Measurements from ENCODE around the gene GTPBP4. TPM values are rescaled to one million over a fixed set of nuclear protein-coding genes. Genes with fewer than 3 reads are reported as not detected.

The GTPBP4 gene
- total and polyA plus RNA-seq, 9 donors: 29.0 to 55.1 (median 47.3) TPM

- peak overlapping the region; percentile 99 for H3K4me3 ChIP-seq (ENCODE audit: low read length)
- 38% methylated on average over 6 of the region's 14 CpGs for WGBS (ENCODE audit: insufficient coverage)
- peak overlapping the region; percentile 96 for H3K27ac ChIP-seq (ENCODE audit: low read length)
- H3K4me1 ChIP-seq (ENCODE audit: control insufficient read depth, insufficient read depth, low read length): peaks cover 17% of the 10 kb centered on the region
- no peaks in the 10 kb centered on the region for H3K9me3 ChIP-seq (replicated peaks; ENCODE audit: control insufficient read depth, low read depth, low read length)
- H3K36me3 ChIP-seq (ENCODE audit: control insufficient read depth, insufficient read depth, low read length): peaks cover 2% of the 10 kb centered on the region
- H3K27me3 ChIP-seq (ENCODE audit: control insufficient read depth, insufficient read depth, low read length): no peaks in the 10 kb centered on the region
- no peak for DNase-seq
These were observed 1.2 kb upstream of the GTPBP4 start for GRCh38 chr10:986881-987619.

- WGBS (ENCODE audit: insufficient coverage): 2% methylated on average over 7 of the region's 7 CpGs
- peak overlapping the region; percentile 96 for H3K27ac ChIP-seq (ENCODE audit: low read length)
- H3K9me3 ChIP-seq (replicated peaks; ENCODE audit: control insufficient read depth, low read depth, low read length): no peaks in the 10 kb centered on the region
- H3K27me3 ChIP-seq (ENCODE audit: control insufficient read depth, insufficient read depth, low read length): no peaks in the 10 kb centered on the region
- H3K4me1 ChIP-seq (ENCODE audit: control insufficient read depth, insufficient read depth, low read length): peaks cover 17% of the 10 kb centered on the region
- DNase-seq: no peak
- H3K36me3 ChIP-seq (ENCODE audit: control insufficient read depth, insufficient read depth, low read length): peaks cover 2% of the 10 kb centered on the region
- H3K4me3 ChIP-seq (ENCODE audit: low read length): peak overlapping the region; percentile 99
These were observed 689 bp upstream of the GTPBP4 start for GRCh38 chr10:987620-987869.

DNA sequence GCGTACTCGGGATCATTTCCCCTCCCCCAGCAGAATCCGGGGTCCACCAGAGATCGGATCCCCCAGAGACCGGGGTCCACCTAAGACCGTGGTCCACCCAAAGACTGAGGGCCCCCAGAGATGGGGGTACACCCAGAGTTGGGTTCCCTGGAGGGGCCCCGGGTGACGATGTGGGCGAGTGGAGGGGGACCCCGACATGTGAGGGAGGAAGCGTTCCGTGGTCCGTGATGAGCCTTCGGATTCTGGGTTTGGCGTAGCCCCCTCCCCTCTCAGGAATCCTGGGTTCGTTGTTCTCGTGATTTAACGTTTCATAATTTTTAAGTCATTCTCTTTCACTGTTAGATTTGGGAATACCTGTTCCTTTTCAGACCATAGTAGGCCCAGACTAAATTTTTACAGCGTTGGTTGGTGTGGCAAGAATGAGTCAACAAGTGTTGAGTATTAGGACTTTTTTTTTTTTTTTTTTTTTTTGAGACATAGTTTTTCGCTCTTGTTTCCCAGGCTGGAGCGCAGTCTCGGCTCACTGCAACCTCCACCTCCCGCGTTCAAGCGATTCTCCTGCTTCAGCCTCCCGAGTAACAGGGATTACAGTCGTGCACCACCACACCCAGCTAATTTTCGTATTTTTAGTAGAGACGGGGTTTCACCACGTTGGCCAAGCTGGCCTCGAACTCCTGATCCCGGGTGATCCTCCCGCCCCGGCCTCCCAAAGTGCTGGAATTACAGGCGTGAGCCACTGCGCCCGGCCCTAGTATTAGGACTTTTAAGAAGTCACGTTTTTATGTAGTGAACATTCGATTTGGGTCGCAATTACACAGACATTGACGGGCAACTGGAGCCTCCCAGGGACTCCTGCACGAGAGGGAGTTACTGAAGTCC, 672 bp downstream of the GTPBP4 start:
- Histone ChIP-seq H3K9me3 (replicated peaks; ENCODE audit: control insufficient read depth, low read depth, low read length) (no peaks in the 10 kb centered on the region), H3K4me3 (ENCODE audit: low read length) (peak overlapping the region; percentile 99), H3K27ac (ENCODE audit: low read length) (peak overlapping the region; percentile 96), H3K4me1 (ENCODE audit: control insufficient read depth, insufficient read depth, low read length) (peaks cover 17% of the 10 kb centered on the region), H3K27me3 (ENCODE audit: control insufficient read depth, insufficient read depth, low read length) (no peaks in the 10 kb centered on the region), H3K36me3 (ENCODE audit: control insufficient read depth, insufficient read depth, low read length) (peaks cover 14% of the 10 kb centered on the region)
- no peak for DNase-seq
- WGBS (ENCODE audit: insufficient coverage): 43% methylated on average over 27 of the region's 42 CpGs

DNA sequence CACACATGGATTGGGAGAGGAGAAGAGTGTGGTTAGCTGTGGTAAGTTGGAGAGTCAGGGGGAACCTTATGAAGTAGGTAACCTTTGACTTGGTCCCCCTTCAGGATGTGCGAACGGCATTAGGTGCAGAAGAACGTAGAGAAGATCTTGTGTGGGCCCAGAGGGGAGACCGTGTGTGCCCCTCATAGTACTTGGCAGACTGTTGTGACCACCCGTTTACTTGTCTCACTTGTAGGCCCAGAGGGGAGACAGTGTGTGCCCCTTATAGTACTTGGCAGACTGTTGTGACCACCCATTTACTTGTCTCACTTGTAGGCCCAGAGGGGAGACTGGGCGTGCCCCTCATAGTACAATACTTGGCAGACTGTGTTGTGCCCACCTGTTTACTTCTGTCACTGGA, 2.6 kb downstream of the GTPBP4 start:
- DNase-seq: no peak
- WGBS (ENCODE audit: insufficient coverage): 90% methylated on average over 6 of the region's 6 CpGs

DNA sequence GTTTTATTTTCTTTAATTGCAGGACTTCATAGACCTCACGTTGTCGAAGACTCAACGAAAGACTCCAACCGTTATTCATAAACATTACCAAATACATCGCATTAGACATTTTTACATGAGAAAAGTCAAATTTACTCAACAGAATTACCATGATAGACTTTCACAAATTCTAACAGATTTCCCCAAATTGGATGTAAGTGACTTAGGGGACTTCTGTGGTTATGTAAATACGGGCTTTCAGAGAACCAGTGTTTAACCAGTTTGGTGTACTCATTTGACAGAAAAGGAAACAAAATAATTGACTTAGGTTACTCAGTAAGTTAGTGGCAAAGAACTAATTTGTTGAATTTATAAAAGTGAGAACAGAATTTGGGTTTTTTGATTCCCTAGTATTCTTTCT, 4.2 kb downstream of the GTPBP4 start:
- no peaks in the 10 kb centered on the region for H3K27me3 ChIP-seq (ENCODE audit: control insufficient read depth, insufficient read depth, low read length)
- no peak overlapping the region for H3K27ac ChIP-seq (ENCODE audit: low read length)
- no peak overlapping the region for H3K4me3 ChIP-seq (ENCODE audit: low read length)
- H3K9me3 ChIP-seq (replicated peaks; ENCODE audit: control insufficient read depth, low read depth, low read length): no peaks in the 10 kb centered on the region
- H3K36me3 ChIP-seq (ENCODE audit: control insufficient read depth, insufficient read depth, low read length): peaks cover 39% of the 10 kb centered on the region
- peaks cover 14% of the 10 kb centered on the region for H3K4me1 ChIP-seq (ENCODE audit: control insufficient read depth, insufficient read depth, low read length)
- DNase-seq: no peak
- no CpG with 5 or more reads among the region's 6 CpGs for WGBS (ENCODE audit: insufficient coverage)

More for the DNA sequence above, 2.6 kb downstream of the GTPBP4 start:
- H3K4me3 ChIP-seq (ENCODE audit: low read length): no peak overlapping the region
- no peaks in the 10 kb centered on the region for H3K27me3 ChIP-seq (ENCODE audit: control insufficient read depth, insufficient read depth, low read length)
- H3K9me3 ChIP-seq (replicated peaks; ENCODE audit: control insufficient read depth, low read depth, low read length): no peaks in the 10 kb centered on the region
- peaks cover 26% of the 10 kb centered on the region for H3K36me3 ChIP-seq (ENCODE audit: control insufficient read depth, insufficient read depth, low read length)
- H3K27ac ChIP-seq (ENCODE audit: low read length): no peak overlapping the region
- H3K4me1 ChIP-seq (ENCODE audit: control insufficient read depth, insufficient read depth, low read length): peaks cover 17% of the 10 kb centered on the region

DNA sequence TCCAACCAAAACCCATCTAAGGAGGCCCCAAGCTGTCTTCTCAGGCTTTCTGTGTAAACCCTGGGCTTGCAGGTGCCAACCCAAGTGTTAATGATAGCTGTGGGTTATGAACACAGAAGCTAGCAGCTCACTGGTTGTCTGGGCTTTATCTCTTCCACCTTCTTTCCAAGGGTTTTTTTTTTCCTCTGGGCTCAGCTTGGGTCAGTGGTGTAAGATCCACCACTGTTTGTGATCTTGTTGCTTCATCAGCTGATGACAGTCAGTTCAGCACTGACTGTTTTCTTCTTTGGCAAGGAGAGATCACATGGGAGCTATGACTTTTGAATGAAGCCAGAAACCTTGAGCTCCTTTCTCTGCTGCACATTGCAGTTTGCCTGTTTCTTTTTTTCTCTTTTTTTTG, 4.6 kb downstream of the GTPBP4 start:
- no peaks in the 10 kb centered on the region for H3K27me3 ChIP-seq (ENCODE audit: control insufficient read depth, insufficient read depth, low read length)
- peak; percentile 48 for DNase-seq
- no peaks in the 10 kb centered on the region for H3K9me3 ChIP-seq (replicated peaks; ENCODE audit: control insufficient read depth, low read depth, low read length)
- H3K36me3 ChIP-seq (ENCODE audit: control insufficient read depth, insufficient read depth, low read length): peaks cover 43% of the 10 kb centered on the region
- H3K4me1 ChIP-seq (ENCODE audit: control insufficient read depth, insufficient read depth, low read length): peaks cover 11% of the 10 kb centered on the region
- H3K27ac ChIP-seq (ENCODE audit: low read length): no peak overlapping the region
- H3K4me3 ChIP-seq (ENCODE audit: low read length): no peak overlapping the region

- peaks cover 2% of the 10 kb centered on the region for H3K4me1 ChIP-seq (ENCODE audit: control insufficient read depth, insufficient read depth, low read length)
- DNase-seq: no peak
- H3K9me3 ChIP-seq (replicated peaks; ENCODE audit: control insufficient read depth, low read depth, low read length): no peaks in the 10 kb centered on the region
- H3K36me3 ChIP-seq (ENCODE audit: control insufficient read depth, insufficient read depth, low read length): peaks cover 63% of the 10 kb centered on the region
- 94% methylated on average over 6 of the region's 6 CpGs for WGBS (ENCODE audit: insufficient coverage)
- no peak overlapping the region for H3K27ac ChIP-seq (ENCODE audit: low read length)
- H3K27me3 ChIP-seq (ENCODE audit: control insufficient read depth, insufficient read depth, low read length): no peaks in the 10 kb centered on the region
- no peak overlapping the region for H3K4me3 ChIP-seq (ENCODE audit: low read length)
These were observed 6.8 kb downstream of the GTPBP4 start for GRCh38 chr10:994836-995558.

- Histone ChIP-seq H3K4me1 (ENCODE audit: control insufficient read depth, insufficient read depth, low read length) (peaks cover 2% of the 10 kb centered on the region), H3K27ac (ENCODE audit: low read length) (no peak overlapping the region), H3K4me3 (ENCODE audit: low read length) (no peak overlapping the region), H3K27me3 (ENCODE audit: control insufficient read depth, insufficient read depth, low read length) (no peaks in the 10 kb centered on the region), H3K36me3 (ENCODE audit: control insufficient read depth, insufficient read depth, low read length) (peaks cover 69% of the 10 kb centered on the region), H3K9me3 (replicated peaks; ENCODE audit: control insufficient read depth, low read depth, low read length) (peaks cover 1% of the 10 kb centered on the region)
- no peak for DNase-seq
- WGBS (ENCODE audit: insufficient coverage): 91% methylated on average over 7 of the region's 7 CpGs
These were observed 7.3 kb downstream of the GTPBP4 start for GRCh38 chr10:995559-995926.

GRCh38 chr10:996031-996430, 7.8 kb downstream of the GTPBP4 start:
- DNase-seq: no peak
- Histone ChIP-seq H3K27me3 (ENCODE audit: control insufficient read depth, insufficient read depth, low read length) (no peaks in the 10 kb centered on the region), H3K27ac (ENCODE audit: low read length) (no peak overlapping the region), H3K36me3 (ENCODE audit: control insufficient read depth, insufficient read depth, low read length) (peaks cover 69% of the 10 kb centered on the region), H3K4me3 (ENCODE audit: low read length) (no peak overlapping the region), H3K9me3 (replicated peaks; ENCODE audit: control insufficient read depth, low read depth, low read length) (peaks cover 3% of the 10 kb centered on the region), H3K4me1 (ENCODE audit: control insufficient read depth, insufficient read depth, low read length) (no peaks in the 10 kb centered on the region)
- over 99% methylated on average over 10 of the region's 12 CpGs for WGBS (ENCODE audit: insufficient coverage)

All from muscle of leg (tissue), 11 donors.